Esophagus (tissue), 2 donors: ENCODE data around the gene KIF1A. TPM values are rescaled to one million over a fixed set of nuclear protein-coding genes. Genes with fewer than 3 reads are reported as not detected.
"Not testable (repeated sequence)": the region's sequence is repeated elsewhere in the genome, so short reads cannot be mapped to it uniquely, and the experiment has no call there.

Source experiments
- H3K27ac ChIP-seq, 2 donors: one replicate each; pipeline ENCODE4 v1.5.1; 2013; ENCODE audit warnings: low read depth in 2 of 2, mild to moderate bottlenecking in 2 of 2, inconsistent platforms in 1 of 2, low read length in 1 of 2, moderate library complexity in 1 of 2
- H3K27me3 ChIP-seq, 2 donors: one replicate each; pipeline ENCODE4 v1.6.1; 2013; ENCODE audit warnings: low read length in 2 of 2, control low read depth in 1 of 2, mild to moderate bottlenecking in 1 of 2; ENCODE audit not compliant: insufficient read depth in 2 of 2, control insufficient read depth in 1 of 2
- H3K36me3 ChIP-seq, 2 donors: one replicate each; pipeline ENCODE4 v1.6.1; 2013; ENCODE audit warnings: low read length in 1 of 2; ENCODE audit not compliant: control insufficient read depth in 2 of 2, insufficient read depth in 2 of 2
- H3K4me1 ChIP-seq, 2 donors: one replicate each; pipeline ENCODE4 v1.6.1; 2013; ENCODE audit warnings: low read length in 1 of 2; ENCODE audit not compliant: control insufficient read depth in 2 of 2, insufficient read depth in 2 of 2
- H3K4me3 ChIP-seq, 2 donors: one replicate each; pipeline ENCODE4 v1.5.1; 2013; ENCODE audit warnings: low read length in 2 of 2, mild to moderate bottlenecking in 2 of 2, low read depth in 1 of 2, moderate library complexity in 1 of 2
- H3K9me3 ChIP-seq, 2 donors: one replicate each; pipeline ENCODE4 v1.6.1; 2013; ENCODE audit warnings: mild to moderate bottlenecking in 2 of 2, low read depth in 1 of 2, low read length in 1 of 2, moderate library complexity in 1 of 2; ENCODE audit not compliant: control insufficient read depth in 2 of 2, insufficient read depth in 1 of 2
- WGBS, 2 donors: extraction: QIAGEN DNeasy Blood & Tissue Kit; methylation state at CpG; one replicate each; pipeline ENCODE4 v1.1.7; 2013; 5-methylcytosine and 5-hydroxymethylcytosine counted together
- polyA plus RNA-seq, 2 donors: library from polyadenylated mRNA; stranded (reverse); fragments of 200-250 nt; gene quantifications; one replicate each; pipeline ENCODE4 v1.2.3, GENCODE V29; 2013
- donor health status: healthy with polysubstance abuse.
- donor health status: Bipolar disorder and iron deficiency.

Gene KIF1A
- polyA plus RNA-seq, 2 donors: 0.04 to 0.06 TPM

DNA sequence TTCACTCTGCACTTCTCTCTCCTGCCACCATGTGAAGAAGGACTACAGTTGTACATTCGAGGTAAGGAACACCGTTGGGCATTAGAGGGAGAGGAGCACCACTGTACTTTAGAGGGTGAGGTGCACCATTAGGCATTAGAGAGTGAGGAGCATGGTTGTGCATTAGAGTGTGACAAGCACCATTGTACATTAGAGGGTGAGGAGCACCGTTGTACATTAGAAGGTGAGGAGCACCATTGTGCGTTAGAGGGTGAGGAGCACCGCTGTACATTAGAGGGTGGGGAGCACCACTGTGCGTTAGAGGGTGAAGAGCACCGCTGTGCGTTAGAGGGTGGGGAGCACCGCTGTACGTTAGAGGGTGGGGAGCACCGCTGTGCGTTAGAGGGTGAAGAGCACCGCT lies 27.8 kb upstream of the KIF1A start:
- Histone ChIP-seq H3K36me3 (no peaks in the 10 kb centered on the region), H3K4me3 (no peak overlapping the region), H3K4me1 (no peaks in the 10 kb centered on the region), H3K9me3 (no peaks in the 10 kb centered on the region), H3K27ac (no peak overlapping the region), H3K27me3 (no peaks in the 10 kb centered on the region)
- WGBS, 2 donors: 93 to 94% methylated on average over 13 of the region's 13 CpGs

DNA sequence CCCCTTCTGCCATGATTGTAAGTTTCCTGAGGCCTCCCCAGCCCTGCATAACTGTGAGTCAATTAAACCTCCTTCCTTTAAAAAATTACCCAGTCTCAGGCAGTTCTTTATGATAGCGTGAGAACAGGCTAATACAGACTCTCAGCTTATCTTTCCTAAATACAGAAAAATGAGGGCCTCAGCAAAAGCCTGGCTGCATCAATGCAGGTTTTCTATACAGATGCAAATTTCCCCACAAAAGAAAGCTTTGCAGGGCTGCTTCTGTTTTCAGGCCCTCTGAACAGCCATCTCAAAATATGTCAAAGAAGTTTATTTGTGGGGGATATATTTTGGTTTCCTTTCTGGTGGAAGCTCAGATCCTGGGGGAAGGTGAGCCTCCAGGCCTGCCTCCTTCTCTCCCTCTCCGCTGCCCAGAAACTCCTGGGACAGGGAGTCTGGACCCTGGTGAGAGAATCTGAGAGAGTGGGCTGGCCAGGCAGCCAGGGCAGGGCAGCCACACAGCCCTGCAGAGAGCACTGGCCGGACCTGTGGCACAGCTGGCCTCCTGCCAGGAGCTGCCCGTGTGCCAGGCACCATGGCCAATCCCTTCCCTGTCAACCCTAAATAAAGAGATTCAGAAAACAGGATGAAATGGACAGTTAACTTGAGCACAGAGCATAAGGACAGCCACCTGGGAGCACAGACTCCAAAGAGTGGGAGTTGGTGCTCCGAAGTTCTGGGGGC lies 27.0 kb upstream of the KIF1A start:
- Histone ChIP-seq H3K9me3 (no peaks in the 10 kb centered on the region), H3K4me3 (no peak overlapping the region)
- WGBS, 2 donors: 72 to 73% methylated on average over 5 of the region's 5 CpGs

DNA sequence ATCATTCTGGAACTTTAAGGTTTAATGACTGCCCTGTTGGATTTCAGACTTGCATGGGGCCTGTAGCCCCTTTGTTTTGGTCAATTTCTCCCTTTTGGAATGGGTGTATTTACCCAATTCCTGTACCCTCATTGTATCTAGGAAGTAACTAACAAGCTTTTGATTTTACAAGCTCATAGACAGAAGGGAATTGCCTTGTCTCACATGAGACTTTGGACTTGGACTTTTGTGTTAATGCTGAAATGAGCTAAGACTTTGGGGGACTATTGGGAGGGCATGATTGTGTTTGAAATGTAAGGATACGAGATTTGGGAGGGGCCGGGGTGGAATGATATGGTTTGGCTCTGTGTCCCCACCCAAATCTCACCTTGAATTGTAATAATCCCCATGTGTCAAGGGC lies 26.3 kb upstream of the KIF1A start:
- WGBS, 2 donors: 77 to 79% methylated on average over 2 of the region's 2 CpGs
- not testable (repeated sequence) for H3K36me3 ChIP-seq, H3K4me3 ChIP-seq, H3K27ac ChIP-seq, H3K9me3 ChIP-seq, H3K27me3 ChIP-seq, H3K4me1 ChIP-seq

More for the DNA sequence above, 27.0 kb upstream of the KIF1A start:
- H3K27ac ChIP-seq: no peak overlapping the region
- H3K36me3 ChIP-seq: no peaks in the 10 kb centered on the region
- H3K27me3 ChIP-seq: no peaks in the 10 kb centered on the region
- H3K4me1 ChIP-seq: no peaks in the 10 kb centered on the region

DNA sequence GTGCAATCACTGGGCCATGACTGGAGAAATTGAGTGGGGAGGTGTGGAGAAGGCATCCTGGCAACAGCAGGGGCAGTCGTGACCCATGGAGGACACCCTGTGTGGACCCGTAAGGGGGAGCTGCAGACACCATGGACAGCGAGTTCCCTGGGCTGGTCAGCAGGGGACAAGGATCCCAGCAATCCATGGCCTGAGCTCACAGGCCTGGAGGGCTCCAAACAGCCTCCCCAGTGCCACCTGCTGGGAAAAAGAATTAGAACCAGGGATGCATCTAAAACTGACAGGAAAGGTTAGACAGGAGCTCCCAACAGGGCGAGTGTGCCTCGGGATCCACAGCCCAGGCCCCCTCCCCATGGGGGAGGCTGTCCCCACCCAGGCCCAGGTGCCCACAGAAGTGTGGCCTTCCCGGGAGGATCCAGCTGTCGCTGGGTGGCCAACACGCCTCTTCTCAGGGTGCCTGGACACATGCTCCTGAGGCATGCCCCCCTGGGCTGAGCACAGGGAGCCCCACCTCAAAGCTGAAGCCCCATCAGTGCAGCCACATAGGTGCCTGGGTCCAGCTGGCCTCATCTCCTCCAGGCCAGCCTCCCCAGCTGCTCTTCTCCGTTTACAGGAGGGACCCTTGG lies 20.5 kb upstream of the KIF1A start:
- 38 to 40% methylated on average over 9 of the region's 9 CpGs for WGBS, 2 donors
- no peaks in the 10 kb centered on the region for H3K36me3 ChIP-seq
- no peak overlapping the region for H3K27ac ChIP-seq

GRCh38 chr2:240839152-240840143 lies 19.4 kb upstream of the KIF1A start:
- no peaks in the 10 kb centered on the region for H3K36me3 ChIP-seq
- H3K27me3 ChIP-seq: peaks cover 0 to 3% of the 10 kb centered on the region in 2 donors
- H3K9me3 ChIP-seq: no peaks in the 10 kb centered on the region
- WGBS, 2 donors: 83 to 85% methylated on average over 28 of the region's 28 CpGs
- no peaks in the 10 kb centered on the region for H3K4me1 ChIP-seq
- no peak overlapping the region for H3K4me3 ChIP-seq
- H3K27ac ChIP-seq: no peak overlapping the region

More for the DNA sequence above, 20.5 kb upstream of the KIF1A start:
- no peaks in the 10 kb centered on the region for H3K9me3 ChIP-seq
- peaks cover 0 to 3% of the 10 kb centered on the region in 2 donors for H3K27me3 ChIP-seq
- no peak overlapping the region for H3K4me3 ChIP-seq
- no peaks in the 10 kb centered on the region for H3K4me1 ChIP-seq

DNA sequence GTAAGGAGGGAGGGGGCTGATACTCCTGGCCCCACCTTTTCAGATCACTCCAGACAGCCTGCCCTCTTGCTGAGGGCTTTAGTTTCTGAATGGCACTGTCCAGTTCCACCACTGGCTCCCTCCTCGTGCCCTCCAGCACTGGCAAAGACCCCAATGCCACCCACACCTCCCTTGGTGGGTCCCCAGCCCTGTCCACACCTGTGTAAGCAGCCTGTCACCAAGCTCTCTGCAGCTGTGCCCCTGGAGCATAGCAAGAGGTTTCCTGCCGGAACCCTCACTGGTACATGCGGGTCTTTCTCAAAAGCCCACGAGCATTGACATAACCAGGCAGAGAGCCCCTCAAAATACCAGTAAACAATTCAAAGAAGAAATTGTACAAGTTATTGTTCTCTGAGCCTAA lies 17.6 kb upstream of the KIF1A start:
- no peaks in the 10 kb centered on the region for H3K36me3 ChIP-seq
- H3K9me3 ChIP-seq: no peaks in the 10 kb centered on the region
- no peaks in the 10 kb centered on the region for H3K4me1 ChIP-seq
- H3K27ac ChIP-seq: no peak overlapping the region
- H3K27me3 ChIP-seq: peaks cover 0 to 3% of the 10 kb centered on the region in 2 donors
- no peak overlapping the region for H3K4me3 ChIP-seq
- 59 to 60% methylated on average over 4 of the region's 4 CpGs for WGBS, 2 donors

DNA sequence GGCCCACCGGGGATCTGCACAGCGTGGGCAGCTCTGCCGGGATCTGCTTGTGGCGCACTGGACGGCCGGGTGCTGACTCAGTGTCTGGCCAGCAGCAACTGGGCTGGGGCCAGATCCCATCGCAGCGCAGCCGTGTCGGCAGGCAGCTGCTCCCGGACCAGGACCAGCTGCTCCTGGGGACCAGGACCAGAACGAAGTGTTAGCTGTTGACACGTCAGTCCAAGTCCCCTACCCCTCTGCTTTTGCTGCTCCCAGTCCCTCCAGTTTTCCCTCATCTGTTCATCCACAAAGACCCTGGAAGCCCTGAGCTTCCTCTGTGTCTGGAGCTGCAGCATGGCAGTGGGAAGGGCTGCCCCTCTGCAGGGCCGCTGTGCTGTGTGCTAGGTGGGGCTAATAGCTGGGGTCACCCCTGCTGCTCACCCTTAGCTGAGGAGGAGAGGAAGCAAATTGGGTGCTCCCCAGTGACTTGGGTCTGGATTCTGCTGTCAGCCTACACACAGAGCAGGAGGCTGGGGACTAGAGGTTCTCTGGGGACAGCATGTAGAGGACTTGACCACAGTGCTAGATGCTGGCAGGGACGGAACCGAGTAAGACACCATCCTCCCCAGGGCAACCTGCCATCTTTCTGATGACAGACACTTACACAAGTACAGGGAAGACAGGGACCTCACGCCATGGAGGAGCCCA lies 16.9 kb upstream of the KIF1A start:
- no peak overlapping the region for H3K27ac ChIP-seq
- WGBS, 2 donors: 54 to 70% methylated on average over 17 of the region's 17 CpGs

DNA sequence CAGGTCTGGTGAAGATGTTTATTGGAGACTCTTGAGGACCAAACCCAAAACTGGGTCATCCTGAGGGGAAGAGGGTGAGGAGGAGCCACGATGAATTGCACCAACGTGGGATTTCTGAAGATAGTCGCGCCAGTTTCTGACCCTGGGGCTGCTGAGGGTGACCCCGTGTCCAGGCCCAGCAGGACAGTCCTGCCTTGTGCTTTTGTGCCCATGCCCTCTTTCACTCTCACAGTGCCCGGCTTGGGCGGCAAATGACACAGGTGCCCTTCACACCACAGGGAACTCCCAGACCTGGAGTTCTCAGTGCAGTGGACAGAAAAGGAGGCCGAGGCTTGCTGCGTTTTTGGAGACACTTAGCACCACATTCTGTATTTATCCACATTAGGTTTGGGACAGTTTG lies 15.5 kb upstream of the KIF1A start:
- 77 to 78% methylated on average over 9 of the region's 9 CpGs for WGBS, 2 donors
- peaks cover 0 to 7% of the 10 kb centered on the region in 2 donors for H3K27me3 ChIP-seq
- H3K4me1 ChIP-seq: peaks cover 3% of the 10 kb centered on the region in 2 donors
- H3K36me3 ChIP-seq: no peaks in the 10 kb centered on the region
- H3K27ac ChIP-seq: no peak overlapping the region
- no peak overlapping the region for H3K4me3 ChIP-seq
- H3K9me3 ChIP-seq: no peaks in the 10 kb centered on the region

More for the DNA sequence above, 16.9 kb upstream of the KIF1A start:
- Histone ChIP-seq H3K9me3 (no peaks in the 10 kb centered on the region), H3K36me3 (no peaks in the 10 kb centered on the region), H3K4me1 (no peaks in the 10 kb centered on the region), H3K27me3 (peaks cover 0 to 3% of the 10 kb centered on the region in 2 donors), H3K4me3 (no peak overlapping the region)

DNA sequence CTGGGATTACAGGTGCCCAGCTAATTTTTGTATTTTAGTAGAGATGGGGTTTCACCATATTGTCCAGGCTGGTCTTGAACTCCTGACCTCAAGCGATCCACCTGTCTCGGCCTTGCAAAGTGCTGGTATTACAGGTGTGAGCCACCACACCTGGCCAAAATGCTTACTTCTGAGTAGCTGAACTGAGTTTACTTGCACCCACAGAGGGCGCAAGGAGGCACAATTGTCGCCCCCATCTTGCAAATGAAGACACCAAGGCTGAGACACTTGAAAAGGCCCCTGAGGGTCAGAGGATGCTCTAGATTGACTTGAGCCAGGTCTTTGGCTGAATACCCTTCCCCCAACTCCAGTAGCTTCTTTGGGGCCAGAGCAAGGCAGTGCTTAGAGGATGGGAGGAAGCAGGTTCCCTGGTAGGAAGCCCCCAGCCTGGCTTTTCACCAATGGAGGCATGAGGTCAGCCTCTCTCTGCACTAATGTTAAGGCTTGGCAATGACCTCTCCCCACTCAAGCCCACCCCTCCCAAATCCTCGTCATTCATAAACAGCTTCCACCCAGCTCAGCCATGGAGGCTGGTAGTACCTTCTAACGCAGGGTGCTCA lies 14.5 kb upstream of the KIF1A start:
- 76 to 77% methylated on average over 6 of the region's 6 CpGs for WGBS, 2 donors
- H3K4me3 ChIP-seq: no peak overlapping the region
- no peaks in the 10 kb centered on the region for H3K9me3 ChIP-seq
- peaks cover 3% of the 10 kb centered on the region in 2 donors for H3K4me1 ChIP-seq
- peaks cover 0 to 7% of the 10 kb centered on the region in 2 donors for H3K27me3 ChIP-seq
- H3K27ac ChIP-seq: no peak overlapping the region
- no peaks in the 10 kb centered on the region for H3K36me3 ChIP-seq
